Right atrium auricular region (tissue), 2 donors: ENCODE results near the gene SMYD3. TPM values are rescaled to one million over a fixed set of nuclear protein-coding genes. Genes with fewer than 3 reads are reported as not detected.
"Not testable (repeated sequence)": the region's sequence is repeated elsewhere in the genome, so short reads cannot be mapped to it uniquely, and the experiment has no call there.

Experiments used
- DNase-seq: peaks from one replicate; pipeline ENCODE4 v3.0.0-alpha.2; 2019; ENCODE audit warnings: low spot score
- H3K27ac ChIP-seq, 2 donors: fragments of 200-600 bp; sonication (generic); 1 replicate in 1 of 2; 2 replicates in 1 of 2; pipeline ENCODE4 v1.5.1; 2016 to 2019
- H3K27me3 ChIP-seq, 2 donors: fragments of 200-600 bp; sonication (generic); one replicate each; pipeline versions ENCODE4 v1.5.1 to v1.6.0; 2017 to 2019
- H3K36me3 ChIP-seq: fragments of 200-600 bp; sonication (generic); one replicate; pipeline ENCODE4 v1.5.1; 2016
- H3K4me1 ChIP-seq, 2 donors: fragments of 200-600 bp; sonication (generic); one replicate each; pipeline versions ENCODE4 v1.5.1 to v1.6.0; 2017 to 2019
- H3K4me3 ChIP-seq, 2 donors: fragments of 200-600 bp; sonication (generic); 1 replicate in 1 of 2; 2 replicates in 1 of 2; pipeline ENCODE4 v1.5.1; 2017 to 2019; ENCODE audit warnings: mild to moderate bottlenecking in 1 of 2, moderate library complexity in 1 of 2
- H3K9me3 ChIP-seq, 2 donors: fragments of 200-600 bp; sonication (generic); one replicate each; pipeline ENCODE4 v1.5.1; 2019
- CTCF ChIP-seq, 2 donors: fragments of 200-600 bp; sonication (generic); IDR thresholded peaks; one replicate each; pipeline ENCODE4 v1.5.1; 2019; ENCODE audit warnings: antibody characterized with exemption in 2 of 2
- total RNA-seq, 2 donors: library from RNA; depleted of rRNA; stranded (reverse); fragments of >200 nt; gene quantifications; one replicate each; pipeline ENCODE4 v1.1.0, GENCODE V29; 2016

SMYD3 gene
- total RNA-seq, 2 donors from 2014 or later = 7.9 to 8.5 TPM

GRCh38 chr1:246078126-246078887, 428.8 kb downstream of the SMYD3 start:
- no peak for DNase-seq
- no peaks in the 10 kb centered on the region for H3K36me3 ChIP-seq
- H3K9me3 ChIP-seq = peaks cover 0 to 7% of the 10 kb centered on the region in 2 donors
- H3K4me3 ChIP-seq = no peak overlapping the region
- no peak overlapping the region for H3K27ac ChIP-seq
- H3K4me1 ChIP-seq = no peaks in the 10 kb centered on the region
- TF ChIP-seq CTCF (IDR thresholded peaks at IDR 0.05) = no peak
- H3K27me3 ChIP-seq = no peaks in the 10 kb centered on the region

- DNase-seq = no peak
- TF ChIP-seq CTCF (IDR thresholded peaks at IDR 0.05) = no peak
- no peaks in the 10 kb centered on the region for H3K4me1 ChIP-seq
- peaks cover 0 to 7% of the 10 kb centered on the region in 2 donors for H3K9me3 ChIP-seq
- H3K27me3 ChIP-seq = no peaks in the 10 kb centered on the region
- no peak overlapping the region for H3K27ac ChIP-seq
- H3K4me3 ChIP-seq = no peak overlapping the region
- H3K36me3 ChIP-seq = no peaks in the 10 kb centered on the region
Measured at GRCh38 chr1:246077476-246077875, 429.6 kb downstream of the SMYD3 start.

GRCh38 chr1:246074421-246074820, 432.7 kb downstream of the SMYD3 start:
- DNase-seq = no peak
- Histone ChIP-seq H3K9me3 (no peaks in the 10 kb centered on the region), H3K27ac (no peak overlapping the region), H3K36me3 (no peaks in the 10 kb centered on the region), H3K27me3 (no peaks in the 10 kb centered on the region), H3K4me1 (no peaks in the 10 kb centered on the region), H3K4me3 (no peak overlapping the region)
- no peak for TF ChIP-seq CTCF (IDR thresholded peaks at IDR 0.05)

- H3K4me1 ChIP-seq = no peaks in the 10 kb centered on the region
- no peaks in the 10 kb centered on the region for H3K27me3 ChIP-seq
- TF ChIP-seq CTCF (IDR thresholded peaks at IDR 0.05) = no peak
- no peak for DNase-seq
- H3K9me3 ChIP-seq = no peaks in the 10 kb centered on the region
- H3K36me3 ChIP-seq = no peaks in the 10 kb centered on the region
- H3K4me3 ChIP-seq = no peak overlapping the region
- H3K27ac ChIP-seq = no peak overlapping the region
Measured at GRCh38 chr1:246072456-246072955, 434.6 kb downstream of the SMYD3 start.

GRCh38 chr1:246071981-246072380, 435.1 kb downstream of the SMYD3 start:
- not testable (repeated sequence) for H3K4me1 ChIP-seq, H3K36me3 ChIP-seq, H3K4me3 ChIP-seq, H3K27ac ChIP-seq, DNase-seq, H3K9me3 ChIP-seq, H3K27me3 ChIP-seq

- H3K4me3 ChIP-seq, H3K27ac ChIP-seq, H3K4me1 ChIP-seq, H3K27me3 ChIP-seq, H3K36me3 ChIP-seq, H3K9me3 ChIP-seq, DNase-seq: not testable (repeated sequence)
Measured at GRCh38 chr1:246071561-246071960, 435.5 kb downstream of the SMYD3 start.

- no peaks in the 10 kb centered on the region for H3K9me3 ChIP-seq
- no peaks in the 10 kb centered on the region for H3K36me3 ChIP-seq
- H3K27me3 ChIP-seq = no peaks in the 10 kb centered on the region
- H3K4me3 ChIP-seq = no peak overlapping the region
- no peak for DNase-seq
- no peaks in the 10 kb centered on the region for H3K4me1 ChIP-seq
- no peak overlapping the region for H3K27ac ChIP-seq
- TF ChIP-seq CTCF (IDR thresholded peaks at IDR 0.05) = no peak
Measured at GRCh38 chr1:246069581-246069980, 437.5 kb downstream of the SMYD3 start.
